ENCODE measurements around the gene SYNDIG1L.
"Not testable (repeated sequence)": the region's sequence is repeated elsewhere in the genome, so short reads cannot be mapped to it uniquely, and the experiment has no call there.

The SYNDIG1L gene

DNA sequence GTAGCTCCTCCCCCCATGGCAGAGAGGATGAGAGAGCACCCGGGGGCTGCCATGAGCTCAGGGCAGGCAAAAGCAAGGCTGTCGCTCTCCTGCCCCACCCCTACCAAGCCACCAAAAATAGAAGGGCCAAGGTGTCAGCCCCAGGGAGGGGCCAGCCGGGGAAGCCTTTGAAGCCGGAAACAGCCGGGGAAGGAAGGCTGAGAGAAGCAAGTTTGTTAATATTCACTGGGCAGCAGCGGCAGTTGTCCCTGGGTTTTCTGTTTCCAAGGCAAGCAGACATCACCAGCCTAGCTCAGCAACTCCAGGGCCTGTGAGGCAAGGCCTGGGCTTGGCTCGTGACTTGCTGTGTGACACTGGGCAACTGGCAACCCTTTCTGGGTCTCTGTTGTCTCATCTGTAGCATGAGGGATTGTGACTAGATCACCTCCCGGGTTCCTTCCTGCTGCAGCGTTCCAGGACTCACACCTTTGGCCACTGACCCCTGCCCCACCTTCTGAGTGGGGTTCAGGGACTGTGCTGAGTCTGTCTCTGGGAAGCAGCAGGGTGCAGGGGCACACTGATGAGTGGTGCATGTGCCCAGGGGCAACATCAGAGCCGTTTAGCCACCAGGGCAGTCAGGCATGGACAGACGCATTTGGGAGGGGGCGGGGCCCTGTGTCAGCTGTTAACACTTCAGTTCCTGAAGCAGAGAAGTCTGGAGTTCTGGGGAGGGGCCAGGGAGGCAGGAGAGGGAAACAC lies 24.3 kb downstream of the SYNDIG1L start:
- no peak for DNase-seq

DNA sequence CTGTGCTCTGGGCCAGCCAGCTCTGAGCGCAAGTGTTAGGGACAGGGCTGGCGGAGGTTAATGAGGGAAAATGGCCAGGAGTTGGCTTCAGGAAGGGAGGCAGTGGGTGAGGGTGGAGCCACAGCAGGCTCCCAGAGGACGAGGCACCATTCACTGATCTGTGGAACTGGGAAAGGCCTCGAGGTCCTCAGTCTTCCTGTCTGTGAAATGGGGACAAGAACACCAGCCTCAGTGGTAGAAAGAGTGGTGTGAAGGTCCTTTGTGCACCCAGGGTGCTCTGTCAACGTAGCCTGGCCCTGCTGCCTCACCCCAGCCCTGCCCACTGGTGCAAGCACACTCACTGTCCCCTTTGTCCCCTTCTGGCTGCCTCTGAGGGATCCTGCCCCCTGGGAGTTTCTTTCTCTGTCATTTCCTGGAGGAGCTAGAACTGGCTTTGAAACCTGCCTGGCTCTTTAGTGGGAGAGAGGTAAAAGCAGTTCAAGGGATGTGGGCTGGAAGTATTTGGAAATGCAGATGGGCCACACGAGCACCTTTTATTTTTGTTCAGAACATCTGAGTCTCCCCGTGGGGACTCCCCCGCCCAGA lies 25.0 kb downstream of the SYNDIG1L start:
- DNase-seq: no peak

- DNase-seq: no peak
These were observed 25.9 kb downstream of the SYNDIG1L start for GRCh38 chr14:74400031-74400685.

DNA sequence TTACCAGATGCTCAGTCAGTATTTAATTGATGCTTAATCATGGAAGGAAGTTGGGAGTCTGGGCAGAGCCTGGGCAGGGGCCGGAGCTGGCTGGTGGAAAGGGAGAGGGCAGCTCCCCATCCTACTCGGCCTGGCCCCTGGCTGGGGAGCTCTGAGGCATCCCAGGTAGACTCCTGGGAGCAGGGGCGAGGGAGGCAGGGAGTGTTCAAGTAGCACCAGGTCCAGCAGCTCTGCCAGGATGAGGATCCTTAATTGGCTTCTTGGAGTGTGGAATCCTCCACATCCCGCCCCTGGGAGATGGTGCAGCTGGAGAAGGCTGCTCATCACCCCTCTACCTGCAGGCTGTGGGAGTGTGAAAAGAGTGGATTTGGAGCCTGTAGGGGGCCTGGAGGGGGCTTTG lies 30.9 kb downstream of the SYNDIG1L start:
- no peak for DNase-seq

DNA sequence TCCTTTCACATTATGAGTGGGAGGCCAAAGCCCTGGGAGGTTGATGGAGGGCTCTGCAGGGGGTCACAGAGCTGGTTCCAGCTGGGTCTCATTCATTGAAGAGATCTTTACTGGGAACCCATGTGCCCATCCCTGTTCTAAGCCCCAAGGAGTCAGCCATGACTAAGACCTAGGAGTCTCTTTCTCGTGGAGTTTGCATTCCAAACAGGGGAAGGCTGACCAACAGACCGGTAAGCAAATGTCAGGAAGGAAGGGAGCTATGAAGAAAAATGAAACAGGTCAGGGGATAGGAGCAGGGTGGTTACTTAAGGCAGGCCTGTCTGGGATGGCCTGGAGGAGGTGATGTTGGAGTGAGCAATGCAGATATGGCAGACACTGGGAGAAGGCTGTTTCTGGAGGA lies 31.5 kb downstream of the SYNDIG1L start:
- DNase-seq: no peak

- DNase-seq: no peak
These were observed 33.1 kb downstream of the SYNDIG1L start for GRCh38 chr14:74392616-74393570.

GRCh38 chr14:74391479-74391878 lies 34.5 kb downstream of the SYNDIG1L start:
- no peak for DNase-seq

DNA sequence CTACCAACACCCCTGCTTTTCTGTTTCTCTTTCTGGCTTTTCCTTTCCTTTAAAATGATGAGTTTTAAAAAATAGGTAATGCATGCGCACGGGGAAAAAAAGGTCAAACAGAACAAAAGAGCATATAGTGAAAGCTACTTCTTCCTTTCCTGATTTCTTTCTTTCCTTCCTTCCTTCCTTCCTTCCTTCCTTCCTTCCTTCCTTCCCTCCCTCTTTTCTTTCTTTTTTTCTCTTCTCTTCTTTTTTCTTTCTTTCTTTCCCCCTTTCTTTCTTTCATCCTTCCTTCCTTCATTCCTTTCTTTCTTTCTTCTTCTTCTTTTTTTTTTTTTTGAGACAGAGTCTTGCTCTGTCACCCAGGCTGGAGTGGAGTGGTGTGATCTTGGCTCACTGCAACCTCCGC lies 35.5 kb downstream of the SYNDIG1L start:
- DNase-seq: not testable (repeated sequence)

DNA sequence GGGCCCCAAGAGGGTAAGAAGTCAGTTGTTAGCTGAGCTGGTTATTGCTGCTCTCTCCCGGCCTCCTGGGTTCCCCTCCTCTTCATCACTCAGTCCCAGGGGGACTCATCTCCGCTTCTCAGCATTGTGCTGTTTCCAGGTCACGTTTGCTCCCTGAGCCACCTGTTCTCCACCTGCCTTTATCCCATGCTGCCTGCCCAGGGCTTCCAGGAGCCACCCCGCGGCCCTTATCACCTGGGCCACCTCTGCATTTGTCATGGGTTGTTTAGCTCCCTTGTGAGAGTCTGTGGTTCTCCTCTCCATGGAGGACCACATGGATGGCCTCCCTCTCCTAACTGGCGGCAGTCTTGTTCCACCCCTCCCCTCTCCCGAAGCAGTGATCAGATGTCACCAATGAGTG lies 36.0 kb downstream of the SYNDIG1L start:
- no peak for DNase-seq

DNA sequence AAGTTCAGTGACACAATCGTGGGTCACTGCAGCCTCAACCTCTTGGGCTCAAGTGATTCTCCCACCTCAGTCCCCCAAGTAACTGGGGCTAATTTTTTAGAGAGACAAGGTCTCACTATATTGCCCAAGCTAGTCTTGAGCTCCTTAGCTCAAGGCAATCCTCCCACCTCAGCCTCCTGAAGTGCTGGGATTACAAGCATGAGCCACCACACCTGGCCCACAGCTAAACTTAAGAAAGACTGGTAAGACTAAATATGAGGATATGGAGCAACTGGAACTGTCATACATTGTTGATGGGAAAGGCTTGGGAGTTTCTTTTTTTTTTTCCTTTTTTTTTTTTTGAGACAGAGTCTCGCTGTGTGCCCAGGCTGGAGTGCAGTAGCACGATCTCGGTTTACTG lies 43.8 kb downstream of the SYNDIG1L start:
- DNase-seq: no peak

- not testable (repeated sequence) for DNase-seq
These were observed 44.4 kb downstream of the SYNDIG1L start for GRCh38 chr14:74381571-74381970.

DNA sequence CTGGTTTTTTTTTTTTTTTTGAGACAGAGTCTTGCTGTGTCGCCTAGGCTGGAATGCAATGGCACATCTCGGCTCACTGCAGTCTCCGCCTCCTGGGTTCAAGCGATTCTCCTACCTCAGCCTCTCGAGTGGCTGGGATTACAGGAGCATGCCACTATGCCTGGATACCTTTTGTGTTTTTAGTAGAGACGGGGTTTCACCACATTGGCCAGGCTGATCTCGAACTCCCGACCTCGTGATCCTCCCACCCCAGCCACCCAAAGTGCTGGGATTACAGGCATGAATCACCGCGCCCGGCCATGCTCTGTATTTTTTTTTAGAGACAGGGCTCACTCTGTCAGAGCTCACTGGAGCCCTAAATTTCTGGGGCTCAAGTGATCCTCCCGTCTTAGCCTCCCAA lies 45.2 kb downstream of the SYNDIG1L start:
- no peak for DNase-seq

GRCh38 chr14:74380172-74380571 lies 45.8 kb downstream of the SYNDIG1L start:
- DNase-seq: no peak

DNA sequence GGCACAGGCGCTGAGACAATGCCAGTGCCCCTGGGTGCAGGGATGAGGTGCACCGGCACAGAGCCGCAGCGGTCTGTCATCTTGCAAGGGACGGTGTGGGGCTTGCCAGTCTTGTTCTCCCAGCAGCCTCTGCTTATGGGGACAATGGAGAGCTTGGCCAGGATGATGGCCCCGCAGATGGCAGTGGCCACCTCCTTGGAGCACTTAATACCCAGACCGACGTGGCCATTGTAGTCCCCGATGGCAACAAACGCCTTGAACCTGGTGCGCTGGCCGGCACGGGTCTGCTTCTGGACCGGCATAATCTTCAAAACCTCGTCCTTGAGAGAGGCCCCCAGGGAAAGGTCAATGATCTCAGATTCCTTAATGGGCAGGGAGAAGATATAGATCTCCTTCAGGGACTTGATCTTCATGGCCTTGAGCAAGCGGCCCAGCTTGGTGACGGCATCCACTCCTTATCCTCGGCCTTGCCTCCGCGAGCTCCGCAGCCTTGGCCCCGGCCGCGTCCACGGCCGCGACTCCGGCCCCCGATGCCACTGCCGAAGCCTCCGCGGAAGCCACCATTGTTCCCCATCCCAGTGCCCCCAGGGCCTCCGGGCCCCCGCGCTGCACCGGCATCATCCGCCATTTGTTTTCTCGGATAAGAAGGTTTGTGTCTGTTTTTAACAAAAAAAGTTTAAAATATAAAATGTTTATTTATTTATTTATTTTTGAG lies 47.9 kb downstream of the SYNDIG1L start:
- no peak for DNase-seq

DNA sequence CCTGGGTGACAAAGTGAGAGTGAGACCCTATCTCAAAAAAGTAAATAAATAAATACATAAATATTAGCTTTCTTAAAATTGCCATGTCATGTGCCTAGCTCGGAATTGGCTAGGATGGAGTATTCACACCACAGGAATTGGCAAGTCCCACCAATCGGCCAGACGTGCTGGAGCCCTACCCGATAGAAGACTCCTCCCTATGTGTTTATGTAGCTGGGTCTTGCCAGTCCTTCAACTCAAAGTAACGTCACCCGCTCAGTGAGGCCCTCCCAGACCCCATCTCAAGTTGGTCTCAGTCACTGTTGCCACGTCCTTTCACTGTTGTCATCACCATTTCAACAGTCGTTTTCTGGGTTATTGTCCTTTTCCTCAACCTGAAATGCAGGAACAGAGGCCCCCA lies 57.6 kb downstream of the SYNDIG1L start:
- no peak for DNase-seq

DNA sequence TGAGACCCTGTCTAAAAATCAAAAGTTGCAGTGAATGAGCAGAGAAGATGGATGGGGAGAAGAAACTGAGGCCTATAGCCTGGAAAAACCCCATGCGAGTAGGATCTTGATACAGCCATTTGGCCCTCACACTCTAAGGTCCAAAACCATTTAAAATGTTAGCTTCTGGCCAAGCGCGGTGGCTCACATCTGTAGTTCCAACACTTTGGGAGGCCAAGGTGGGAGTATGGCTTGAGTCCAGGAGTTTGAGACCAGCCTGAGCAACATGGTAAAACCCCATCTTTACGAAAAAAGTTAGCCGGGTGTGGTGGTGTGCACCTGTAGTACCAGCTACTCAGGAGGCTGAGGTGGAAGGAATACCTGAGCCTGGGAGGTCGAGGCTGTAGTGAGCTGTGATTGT lies 58.0 kb downstream of the SYNDIG1L start:
- no peak for DNase-seq

DNA sequence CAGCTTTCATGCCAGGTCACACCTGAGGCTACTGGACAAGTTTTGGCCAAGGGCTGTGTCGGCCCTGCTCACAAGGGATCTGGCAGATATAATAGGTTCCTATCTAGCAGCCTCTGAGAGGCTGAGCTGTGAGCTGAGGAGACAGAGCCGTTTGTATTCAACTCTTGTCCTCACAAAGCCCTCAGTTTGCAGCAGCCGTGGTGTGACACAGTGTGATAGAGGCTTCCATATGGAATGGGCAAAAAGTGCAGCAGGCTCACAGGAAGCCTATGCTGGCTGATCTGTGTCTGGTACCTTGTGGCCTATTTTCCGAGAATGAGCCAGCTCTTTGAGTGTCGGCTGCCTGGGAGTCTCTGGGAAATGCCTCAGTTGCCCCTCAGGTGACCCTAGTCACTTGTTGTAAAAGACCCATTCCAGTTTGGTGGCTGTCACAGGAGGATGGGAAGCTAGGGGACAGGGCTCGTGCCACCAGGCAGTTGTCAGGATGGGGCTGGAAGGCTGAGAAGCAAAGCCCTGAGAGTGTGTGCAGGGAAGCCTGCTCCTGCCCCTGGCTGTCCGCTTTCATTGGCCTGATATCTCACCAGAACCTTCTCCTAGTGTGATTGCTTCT lies 61.6 kb downstream of the SYNDIG1L start:
- DNase-seq: no peak

DNA sequence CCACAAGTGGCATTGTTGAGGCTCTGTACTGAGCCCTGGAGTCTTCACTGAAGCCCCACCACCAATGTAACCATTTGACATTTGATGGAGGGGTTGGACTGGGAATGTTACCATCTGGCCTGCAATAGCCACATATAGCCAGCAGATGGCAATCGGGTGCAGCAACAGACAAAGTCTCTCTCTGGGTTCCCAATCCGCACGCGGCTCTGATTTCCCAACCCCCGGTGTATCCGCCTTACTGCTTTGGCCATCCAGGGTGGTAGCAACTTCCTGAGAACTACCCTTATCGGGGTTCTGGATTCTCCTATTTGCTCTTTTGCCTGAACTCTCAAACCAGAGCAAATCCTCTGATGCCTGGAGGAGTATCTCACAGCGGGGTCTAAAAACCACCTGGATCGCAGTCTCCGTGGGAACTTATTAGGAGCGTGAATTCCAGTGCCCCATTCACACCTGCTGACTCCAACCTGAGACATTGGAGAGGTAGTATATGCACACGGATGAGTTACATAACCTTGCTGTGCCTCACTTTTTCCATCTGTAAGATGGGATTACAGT lies 63.6 kb downstream of the SYNDIG1L start:
- DNase-seq: peak; percentile 53

DNA sequence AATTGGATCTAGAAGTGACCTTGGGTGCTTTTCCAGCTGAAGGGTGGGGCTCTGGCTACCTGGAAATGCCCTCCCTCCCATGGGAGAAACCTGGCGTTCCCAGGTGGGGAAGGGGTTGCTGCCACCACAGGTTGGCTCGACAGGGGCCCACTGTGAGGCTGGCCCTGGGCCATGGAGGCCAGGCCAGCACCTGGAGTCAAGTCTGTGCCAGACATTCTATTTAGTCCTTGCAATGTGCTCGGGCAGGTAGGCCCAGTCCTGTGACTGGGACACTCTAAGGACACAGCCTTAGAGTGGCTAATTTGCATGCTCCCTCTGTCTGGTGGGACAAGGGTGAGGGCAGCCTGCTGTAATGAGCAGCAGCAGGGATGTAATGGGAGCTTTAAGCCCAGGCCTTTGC lies 65.8 kb downstream of the SYNDIG1L start:
- no peak for DNase-seq

- DNase-seq: no peak
These were observed 67.7 kb downstream of the SYNDIG1L start for GRCh38 chr14:74358176-74358829.

DNA sequence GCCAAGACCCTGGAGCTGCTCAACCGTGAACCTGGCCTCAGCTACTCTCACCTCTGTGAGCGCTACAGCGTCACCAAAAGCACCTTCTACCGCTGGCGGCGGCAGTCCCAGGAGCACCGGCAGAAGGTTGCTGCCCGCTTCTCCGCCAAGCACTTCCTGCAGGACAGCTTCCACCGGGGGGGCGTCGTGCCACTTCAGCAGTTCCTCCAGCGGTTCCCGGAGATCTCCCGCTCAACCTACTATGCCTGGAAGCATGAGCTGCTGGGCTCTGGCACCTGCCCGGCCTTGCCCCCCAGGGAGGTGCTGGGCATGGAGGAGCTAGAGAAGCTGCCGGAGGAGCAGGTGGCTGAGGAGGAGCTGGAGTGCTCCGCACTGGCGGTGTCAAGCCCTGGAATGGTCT lies 68.4 kb downstream of the SYNDIG1L start:
- no peak for DNase-seq

Data from NCI-H1436 (cell line).